HG02885 (cell line): Measurements from ENCODE around the gene LIF.
"Not testable (repeated sequence)": the region's sequence is repeated elsewhere in the genome, so short reads cannot be mapped to it uniquely, and the experiment has no call there.

ENCODE experiments used
- ATAC-seq: cut with Tn5 transposase; IDR thresholded peaks from one replicate; pipeline ENCODE4 v1.9.1; 2021; ENCODE audit warnings: mild to moderate bottlenecking; ENCODE audit not compliant: unreplicated experiment, poor library complexity

LIF gene

GRCh38 chr22:30230330-30230729 is 16.2 kb downstream of the LIF start:
- ATAC-seq: no peak

GRCh38 chr22:30228509-30229359 is 17.8 kb downstream of the LIF start:
- ATAC-seq: no peak

GRCh38 chr22:30227438-30228228 is 18.9 kb downstream of the LIF start:
- no peak for ATAC-seq

GRCh38 chr22:30226192-30226832 is 20.2 kb downstream of the LIF start:
- ATAC-seq: no peak

GRCh38 chr22:30225220-30225927 is 21.2 kb downstream of the LIF start:
- no peak for ATAC-seq

GRCh38 chr22:30224161-30224857 is 22.2 kb downstream of the LIF start:
- ATAC-seq: no peak

- no peak for ATAC-seq
Observed at GRCh38 chr22:30223303-30223702, 23.3 kb downstream of the LIF start.

GRCh38 chr22:30222321-30222720 is 24.2 kb downstream of the LIF start:
- ATAC-seq: no peak

- no peak for ATAC-seq
Observed at GRCh38 chr22:30221121-30221992, 25.2 kb downstream of the LIF start.

GRCh38 chr22:30220338-30221012 is 26.1 kb downstream of the LIF start:
- no peak for ATAC-seq

- no peak for ATAC-seq
Observed at GRCh38 chr22:30219668-30220278, 26.8 kb downstream of the LIF start.

GRCh38 chr22:30219049-30219654 is 27.4 kb downstream of the LIF start:
- ATAC-seq: no peak

GRCh38 chr22:30217698-30218560 is 28.6 kb downstream of the LIF start:
- ATAC-seq: no peak

GRCh38 chr22:30216710-30217109 is 29.8 kb downstream of the LIF start:
- ATAC-seq: no peak

- not testable (repeated sequence) for ATAC-seq
Observed at GRCh38 chr22:30216272-30216671, 30.3 kb downstream of the LIF start.

- no peak for ATAC-seq
Observed at GRCh38 chr22:30214703-30215407, 31.7 kb downstream of the LIF start.
